Activated CD4-positive, alpha-beta T cell treated with anti-CD3 and anti-CD28 coated beads, Interleukin-10, Interleukin-2, amounts not matched to agents 100 ng/mL and 50 ng/mL, durations not matched to agents 16 hours and 8 hours (primary cell): ENCODE data around the gene ALPL.
"Not testable (repeated sequence)": the region's sequence is repeated elsewhere in the genome, so short reads cannot be mapped to it uniquely, and the experiment has no call there.

Experiments used
- DNase-seq: peaks from one replicate; pipeline ENCODE4 v3.0.0-alpha.2; 2020

Gene ALPL

GRCh38 chr1:21508580-21509350 is 458 bp upstream of the ALPL start:
- peak; percentile 66 for DNase-seq

DNA sequence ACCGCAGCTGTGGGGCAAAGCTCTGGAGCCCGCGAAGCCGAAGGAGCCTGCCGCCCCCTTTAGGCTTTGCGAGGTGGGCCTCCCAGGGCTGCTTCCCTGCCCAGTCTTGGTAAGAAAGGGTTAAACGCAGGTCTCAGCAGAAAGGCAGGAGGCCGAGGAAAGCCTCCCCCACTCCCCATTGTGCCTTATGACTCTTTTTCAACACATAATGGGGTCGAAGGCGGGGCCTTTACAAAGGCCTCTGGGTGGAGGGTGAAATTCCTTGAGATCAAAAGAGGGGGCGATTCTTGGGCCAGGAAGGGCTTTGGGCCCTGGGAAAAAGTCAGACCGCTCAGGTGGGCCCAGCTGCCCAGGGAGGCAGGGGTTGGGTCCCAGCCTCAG is 880 bp downstream of the ALPL start:
- DNase-seq = no peak

- no peak for DNase-seq
These were observed 1.8 kb downstream of the ALPL start for GRCh38 chr1:21510885-21511578.

DNA sequence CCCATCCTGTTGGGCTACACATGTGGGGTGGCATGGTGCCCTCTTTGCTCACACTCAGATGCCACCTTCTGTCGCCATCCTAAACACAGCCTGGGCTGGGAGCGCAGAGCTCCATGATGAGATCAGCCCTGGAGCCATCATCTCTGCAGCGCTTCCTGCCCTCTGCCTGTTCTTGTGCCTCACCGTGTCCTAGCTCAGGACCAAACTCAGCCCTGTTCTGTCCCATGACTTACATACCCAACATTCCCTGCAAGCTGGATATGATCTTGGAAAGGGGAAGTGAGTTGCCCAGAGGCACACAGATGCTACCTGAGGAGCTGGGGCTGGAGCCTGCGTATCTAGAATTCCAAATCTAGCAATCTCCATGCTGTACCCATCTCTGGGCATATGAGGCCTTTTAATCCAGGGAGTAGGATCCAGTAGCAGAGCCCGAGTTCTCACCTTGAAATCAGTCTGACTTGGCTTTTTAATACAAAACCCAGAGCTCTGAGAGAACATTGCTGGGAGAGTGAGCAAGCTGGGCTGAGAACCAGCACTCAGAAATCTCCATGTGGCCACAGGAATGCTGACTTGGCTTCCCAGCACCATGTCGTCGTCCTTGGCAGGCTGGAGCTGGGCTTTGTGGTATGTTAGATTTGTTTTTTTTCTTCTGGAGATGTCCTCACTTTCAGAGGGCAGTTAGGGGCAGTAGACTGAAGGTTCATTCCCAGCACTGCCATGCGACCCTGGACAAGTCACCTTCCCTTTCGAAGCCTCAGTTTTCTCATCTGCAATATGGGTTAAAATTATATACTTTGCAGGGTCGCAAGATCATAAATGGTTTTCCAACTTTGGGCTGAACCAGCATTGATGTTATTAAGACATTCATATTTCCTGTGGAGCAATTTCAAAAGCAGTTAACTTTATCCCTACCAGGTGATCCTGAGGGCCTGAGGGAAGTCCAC is 2.6 kb downstream of the ALPL start:
- DNase-seq = no peak

DNA sequence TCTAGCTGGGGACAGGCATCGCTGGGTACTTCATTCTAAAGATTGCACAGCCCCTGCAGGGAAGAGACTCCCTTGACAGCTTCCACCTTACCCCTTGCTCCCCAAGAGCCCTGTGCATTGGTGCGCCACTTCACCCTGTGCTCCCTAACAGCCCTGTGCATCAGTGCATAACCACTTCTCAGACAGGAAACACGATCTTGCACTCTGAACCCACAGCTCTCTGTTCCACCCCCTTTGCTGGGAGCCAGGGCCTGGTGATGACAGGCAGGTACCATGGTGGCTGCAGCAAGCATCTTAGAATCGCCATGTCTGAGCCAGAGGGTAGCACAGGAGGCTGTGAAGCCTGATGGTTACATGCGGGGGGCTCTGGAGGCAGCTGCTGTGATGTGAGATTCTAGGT is 5.0 kb downstream of the ALPL start:
- DNase-seq = no peak

GRCh38 chr1:21517161-21517589 is 8.0 kb downstream of the ALPL start:
- DNase-seq = no peak

DNA sequence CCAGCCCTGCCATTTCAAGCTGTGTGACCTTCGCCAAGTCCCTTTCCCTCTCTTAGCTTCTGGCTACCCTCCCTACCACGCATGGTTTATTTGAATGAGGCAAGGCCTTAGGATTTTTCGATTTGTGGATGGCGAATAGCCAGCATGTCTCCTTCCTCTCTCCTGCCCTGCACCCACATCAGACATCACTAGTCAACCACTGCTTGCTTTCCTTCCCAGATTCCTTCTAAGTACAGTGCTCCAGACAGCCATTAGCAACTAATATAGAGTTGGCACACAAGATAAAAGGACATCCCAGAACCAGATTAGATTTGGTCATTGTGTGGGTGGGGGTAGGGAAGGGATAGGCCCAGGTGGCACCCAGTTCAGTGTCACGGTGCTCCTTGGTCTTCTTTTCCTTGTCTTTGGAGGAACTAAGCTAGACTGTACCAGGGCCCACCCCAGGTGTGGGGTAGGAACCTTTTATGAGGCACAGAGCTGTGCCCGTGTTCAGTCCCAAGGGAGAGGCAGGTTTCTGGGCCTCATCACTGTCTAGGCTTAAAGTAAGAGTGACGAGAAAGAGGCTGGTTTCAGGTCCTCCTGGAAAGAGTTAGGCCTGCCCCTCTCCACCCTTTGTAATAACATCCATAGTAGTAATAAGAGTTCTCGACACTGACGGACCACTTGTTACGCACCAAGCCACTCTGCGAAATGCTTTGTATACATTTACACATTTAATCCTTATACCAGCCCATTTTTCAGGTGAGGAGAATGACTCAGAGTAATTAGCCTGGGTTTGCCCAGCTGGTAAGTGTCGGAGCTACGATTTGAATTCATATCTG is 8.6 kb downstream of the ALPL start:
- DNase-seq = no peak

- DNase-seq = no peak
These were observed 9.7 kb downstream of the ALPL start for GRCh38 chr1:21518774-21519455.

DNA sequence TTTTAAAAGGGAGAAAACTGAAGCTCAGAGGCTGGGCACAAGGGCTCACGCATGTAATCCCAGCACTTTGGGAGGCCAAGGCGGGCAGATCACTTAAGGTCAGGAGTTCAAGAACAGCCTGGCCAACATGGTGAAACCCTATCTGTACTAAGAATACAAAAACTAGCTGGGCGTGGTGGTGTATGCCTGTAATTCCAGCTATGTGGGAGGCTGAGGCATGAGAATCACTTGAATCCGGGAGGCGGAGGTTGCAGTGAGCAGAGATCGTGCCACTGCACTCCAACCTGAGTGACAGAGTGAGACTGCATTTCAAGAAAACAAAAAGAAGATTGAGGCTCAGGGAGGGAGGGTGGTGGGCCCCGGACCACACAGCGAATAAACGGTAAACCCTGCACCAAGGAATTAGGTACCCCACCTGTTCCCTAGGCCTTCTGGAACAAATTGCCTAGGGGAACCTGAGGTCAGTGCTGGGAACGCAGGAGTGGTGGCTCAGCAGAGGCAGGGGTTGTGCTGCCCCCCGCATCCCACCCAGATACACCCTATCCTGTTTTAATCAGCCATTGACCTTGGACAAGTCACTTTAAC is 10.4 kb downstream of the ALPL start:
- not testable (repeated sequence) for DNase-seq

DNA sequence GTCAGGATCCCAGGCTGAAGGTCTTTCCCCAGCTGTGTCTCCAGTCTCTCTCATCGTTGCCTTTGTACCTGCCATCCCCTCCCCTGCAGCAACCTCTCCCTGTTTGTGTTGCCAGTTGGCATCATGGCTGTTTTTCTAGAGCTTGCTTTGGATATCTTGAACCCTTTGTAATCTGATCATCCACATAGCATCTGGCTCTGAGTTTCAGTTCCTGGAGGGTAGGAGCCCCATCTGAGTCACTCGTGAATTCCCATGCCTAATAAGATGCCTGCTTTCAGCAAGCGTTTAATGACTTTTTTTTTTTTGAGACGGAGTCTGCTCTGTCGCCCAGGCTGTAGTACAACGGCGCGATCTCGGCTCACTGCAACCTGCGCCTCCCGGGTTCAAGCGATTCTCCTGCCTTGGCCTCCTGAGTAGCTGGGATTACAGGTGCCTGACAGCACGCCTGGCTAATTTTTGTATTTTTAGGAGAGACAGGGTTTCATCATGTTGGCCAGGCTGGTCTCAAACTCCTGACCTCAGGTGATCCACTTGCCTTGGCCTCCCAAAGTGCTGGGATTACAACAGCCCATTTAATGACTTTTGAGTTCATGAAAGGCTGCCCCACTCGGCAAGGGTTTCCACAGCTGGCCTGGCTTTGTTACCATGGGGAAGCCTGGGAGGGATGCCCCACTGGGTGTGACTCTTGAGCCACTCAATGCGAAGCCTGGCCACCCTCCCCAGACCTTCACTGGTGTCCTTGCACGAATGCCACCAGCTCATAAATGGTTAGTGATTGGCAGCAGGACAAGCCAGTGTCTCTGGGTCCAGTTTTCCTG is 11.9 kb downstream of the ALPL start:
- DNase-seq = no peak

DNA sequence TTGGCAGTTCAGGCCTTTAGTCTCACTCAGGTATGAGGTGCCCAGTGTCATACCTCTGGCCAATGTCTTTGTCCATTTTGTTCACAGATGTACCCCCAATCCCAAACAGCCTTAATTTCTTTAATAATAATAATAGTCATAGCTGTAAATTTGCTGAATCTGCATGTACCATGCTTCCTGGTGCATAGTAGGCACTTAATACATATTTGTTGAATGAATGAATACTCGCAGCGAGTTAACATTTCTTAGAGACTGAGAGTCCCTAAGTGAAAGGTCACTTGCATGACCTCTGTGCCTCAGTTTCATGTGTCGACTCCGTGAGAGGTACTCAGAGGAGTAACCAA is 12.5 kb downstream of the ALPL start:
- no peak for DNase-seq

DNA sequence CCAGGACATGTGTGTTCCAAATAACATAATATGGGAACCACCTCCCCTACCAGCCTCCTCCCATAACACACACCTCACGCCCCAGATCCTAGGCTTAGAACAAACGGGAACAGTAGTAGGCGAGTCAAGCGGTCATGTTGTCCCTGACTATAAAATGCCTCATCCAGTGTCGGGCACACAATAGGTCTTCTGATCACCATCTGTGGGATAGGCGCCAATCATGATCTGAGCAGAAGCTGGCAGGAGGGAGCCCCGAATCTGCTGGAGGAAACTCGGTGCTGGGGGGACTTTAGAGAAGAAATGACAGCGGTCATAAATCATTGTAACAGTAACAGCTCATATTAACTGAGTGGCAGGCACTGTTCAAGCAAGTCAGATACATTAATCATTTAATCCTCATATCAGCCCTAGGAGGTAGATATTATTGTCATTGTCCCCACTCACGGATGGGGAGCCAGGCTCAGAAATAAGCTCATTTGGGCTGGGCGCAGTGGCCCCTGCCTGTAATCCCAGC is 13.4 kb downstream of the ALPL start:
- DNase-seq = no peak

- no peak for DNase-seq
These were observed 14.1 kb downstream of the ALPL start for GRCh38 chr1:21523297-21523813.

DNA sequence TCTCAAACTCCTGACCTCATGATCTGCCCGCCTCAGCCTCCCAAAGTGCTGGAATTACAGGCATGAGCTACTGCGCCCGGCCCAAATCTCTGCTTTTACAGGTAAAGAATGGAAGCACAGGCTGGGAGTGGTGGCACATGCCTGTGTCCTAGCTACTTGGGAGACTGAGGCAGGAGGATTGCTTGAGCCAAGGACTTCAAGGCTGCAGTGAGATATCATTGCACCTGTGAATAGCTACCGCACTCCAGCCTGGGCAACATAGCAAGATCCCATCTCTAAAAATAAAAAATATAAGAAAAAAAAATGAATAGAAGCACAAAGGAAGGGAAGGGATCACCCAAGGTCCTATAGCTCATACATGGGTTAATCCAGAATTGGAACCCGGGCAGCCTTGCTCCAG is 15.0 kb downstream of the ALPL start:
- no peak for DNase-seq

DNA sequence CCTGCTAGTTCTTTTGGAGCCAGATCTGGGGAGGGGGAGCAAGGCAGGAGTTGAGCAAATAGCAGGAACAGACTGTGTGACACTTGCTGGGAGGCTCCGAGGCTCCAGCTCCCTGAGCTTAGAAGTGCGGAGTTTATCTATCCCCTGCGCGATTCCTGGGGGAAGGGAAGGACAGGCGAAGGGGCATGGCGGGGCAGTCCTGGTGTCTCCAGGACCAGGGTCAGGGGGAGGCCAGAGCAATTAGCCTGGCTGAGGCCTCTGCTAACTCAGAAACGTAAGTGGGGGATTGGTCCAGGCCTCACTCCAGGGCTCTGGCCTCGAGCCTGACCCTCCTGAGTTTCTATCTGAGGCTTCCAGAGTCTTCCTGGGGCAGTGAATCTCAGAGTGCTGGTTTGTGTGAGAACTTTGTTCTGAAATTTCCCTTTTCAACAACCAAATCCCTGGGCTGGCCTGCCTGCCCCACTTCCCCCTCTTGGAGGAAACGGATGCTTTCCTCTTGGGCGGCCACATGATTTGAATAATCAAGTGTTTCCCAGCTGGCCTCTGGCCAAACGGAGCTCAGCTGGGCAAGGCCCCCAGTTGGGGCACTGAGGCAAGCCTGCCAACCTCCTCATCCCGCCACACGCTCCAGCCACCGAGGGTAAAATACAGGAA is 15.6 kb downstream of the ALPL start:
- DNase-seq = no peak

- no peak for DNase-seq
These were observed 16.1 kb downstream of the ALPL start for GRCh38 chr1:21525340-21525717.

- DNase-seq = no peak
These were observed 17.2 kb downstream of the ALPL start for GRCh38 chr1:21526441-21526840.

DNA sequence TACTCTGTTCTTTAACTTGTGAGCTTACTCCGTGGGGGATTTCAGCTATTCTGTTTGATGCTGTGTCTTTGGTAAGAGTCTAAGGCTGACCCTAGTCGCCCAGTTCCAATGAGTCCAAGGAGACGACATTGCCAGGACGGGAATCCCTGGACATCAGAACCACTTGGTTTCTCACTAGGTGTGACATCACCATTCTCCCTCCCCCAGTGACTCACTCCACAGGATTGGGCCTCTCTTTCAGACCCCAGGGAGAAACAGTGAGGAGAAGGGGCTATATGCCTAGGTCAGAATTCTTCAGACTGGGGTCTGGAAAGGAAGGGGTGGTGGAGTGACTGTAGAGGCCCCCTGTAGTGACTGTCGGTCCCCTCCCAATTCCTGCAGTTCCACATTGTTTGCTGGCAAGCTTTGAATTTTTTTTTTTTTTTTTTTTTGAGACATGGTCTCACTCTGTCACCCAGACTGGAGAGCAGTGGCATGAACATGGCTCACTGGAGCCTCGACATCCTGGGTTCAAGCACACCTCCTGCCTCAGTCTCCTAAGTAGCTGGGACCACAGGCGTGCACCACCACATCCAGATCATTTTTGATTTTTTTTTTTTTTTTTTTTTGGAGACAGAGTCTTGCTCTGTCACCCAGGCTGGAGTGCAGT is 21.3 kb downstream of the ALPL start:
- DNase-seq = no peak

GRCh38 chr1:21531241-21531640 is 22.0 kb downstream of the ALPL start:
- no peak for DNase-seq
